ENCODE measurements around the gene ASNS.
A peak's percentile ranks its signal among the peaks of the same experiment; 100 is the strongest.
"Not testable (repeated sequence)": the region's sequence is repeated elsewhere in the genome, so short reads cannot be mapped to it uniquely, and the experiment has no call there.

Gene ASNS

DNA sequence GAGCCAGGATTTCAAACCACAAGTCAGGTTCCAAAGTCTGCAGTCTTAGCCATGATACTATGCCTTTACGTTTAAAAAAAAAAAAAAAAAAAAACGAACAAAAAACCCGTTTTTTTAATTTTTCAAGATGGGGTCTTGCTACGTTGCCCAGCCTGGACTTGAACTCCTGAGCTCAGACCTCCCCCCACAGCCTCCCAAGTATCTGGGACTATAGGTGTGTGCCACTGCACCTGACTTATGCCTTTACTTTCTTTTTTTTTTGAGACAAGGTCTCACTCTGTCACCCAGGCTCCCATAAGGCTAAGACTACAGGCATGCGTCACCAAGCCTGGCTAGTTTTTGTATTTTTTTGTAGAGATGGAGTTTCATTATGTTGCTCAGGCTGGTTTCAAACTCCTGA lies 14.7 kb downstream of the ASNS start:
- no peak overlapping the region for H3K4me3 ChIP-seq (ENCODE audit: low read depth, low read length)
- no peak for DNase-seq (ENCODE audit: low read depth)
- TF ChIP-seq POLR2A (IDR thresholded peaks at IDR 0.05; ENCODE audit: extremely low read depth, insufficient read length) (no peak), MYC (IDR thresholded peaks at IDR 0.05; ENCODE audit: low read depth, low read length) (no peak)
- TF ChIP-seq, protein P1, sequence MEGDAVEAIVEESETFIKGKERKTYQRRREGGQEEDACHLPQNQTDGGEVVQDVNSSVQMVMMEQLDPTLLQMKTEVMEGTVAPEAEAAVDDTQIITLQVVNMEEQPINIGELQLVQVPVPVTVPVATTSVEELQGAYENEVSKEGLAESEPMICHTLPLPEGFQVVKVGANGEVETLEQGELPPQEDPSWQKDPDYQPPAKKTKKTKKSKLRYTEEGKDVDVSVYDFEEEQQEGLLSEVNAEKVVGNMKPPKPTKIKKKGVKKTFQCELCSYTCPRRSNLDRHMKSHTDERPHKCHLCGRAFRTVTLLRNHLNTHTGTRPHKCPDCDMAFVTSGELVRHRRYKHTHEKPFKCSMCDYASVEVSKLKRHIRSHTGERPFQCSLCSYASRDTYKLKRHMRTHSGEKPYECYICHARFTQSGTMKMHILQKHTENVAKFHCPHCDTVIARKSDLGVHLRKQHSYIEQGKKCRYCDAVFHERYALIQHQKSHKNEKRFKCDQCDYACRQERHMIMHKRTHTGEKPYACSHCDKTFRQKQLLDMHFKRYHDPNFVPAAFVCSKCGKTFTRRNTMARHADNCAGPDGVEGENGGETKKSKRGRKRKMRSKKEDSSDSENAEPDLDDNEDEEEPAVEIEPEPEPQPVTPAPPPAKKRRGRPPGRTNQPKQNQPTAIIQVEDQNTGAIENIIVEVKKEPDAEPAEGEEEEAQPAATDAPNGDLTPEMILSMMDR (IDR thresholded peaks at IDR 0.05; ENCODE audit: low read depth, low read length): no peak
- TF ChIP-seq, protein P2, sequence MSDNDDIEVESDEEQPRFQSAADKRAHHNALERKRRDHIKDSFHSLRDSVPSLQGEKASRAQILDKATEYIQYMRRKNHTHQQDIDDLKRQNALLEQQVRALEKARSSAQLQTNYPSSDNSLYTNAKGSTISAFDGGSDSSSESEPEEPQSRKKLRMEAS (IDR thresholded peaks at IDR 0.05; ENCODE audit: low read depth, low read length): no peak

DNA sequence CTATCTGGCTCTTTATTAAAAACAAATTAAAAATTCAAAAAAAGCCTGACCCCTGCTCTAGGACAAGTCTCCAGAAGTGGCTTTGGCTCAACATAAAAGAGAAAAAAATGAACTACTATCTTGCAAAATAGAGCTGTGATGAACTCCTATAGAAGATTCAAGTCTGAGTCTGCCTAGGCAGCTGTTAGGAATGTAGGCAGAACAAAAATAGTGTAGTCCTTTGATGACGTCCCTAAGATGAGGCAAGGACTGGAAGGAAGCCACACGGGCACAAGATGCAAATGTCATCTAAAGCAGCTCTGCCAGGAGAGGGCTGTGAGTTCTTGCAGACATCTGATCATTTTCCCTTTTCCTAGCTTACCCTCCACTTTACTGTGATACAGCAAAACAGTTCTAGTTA lies 20.5 kb downstream of the ASNS start:
- DNase-seq (ENCODE audit: low read depth): no peak
- no peak overlapping the region for H3K4me3 ChIP-seq (ENCODE audit: low read depth, low read length)
- no peak for TF ChIP-seq MYC (IDR thresholded peaks at IDR 0.05; ENCODE audit: low read depth, low read length)
- TF ChIP-seq, protein P2 (IDR thresholded peaks at IDR 0.05; ENCODE audit: low read depth, low read length): no peak

- not testable (repeated sequence) for H3K4me3 ChIP-seq (ENCODE audit: low read depth, low read length); DNase-seq (ENCODE audit: low read depth)
These were observed 21.8 kb downstream of the ASNS start for GRCh38 chr7:97850262-97851031.

DNA sequence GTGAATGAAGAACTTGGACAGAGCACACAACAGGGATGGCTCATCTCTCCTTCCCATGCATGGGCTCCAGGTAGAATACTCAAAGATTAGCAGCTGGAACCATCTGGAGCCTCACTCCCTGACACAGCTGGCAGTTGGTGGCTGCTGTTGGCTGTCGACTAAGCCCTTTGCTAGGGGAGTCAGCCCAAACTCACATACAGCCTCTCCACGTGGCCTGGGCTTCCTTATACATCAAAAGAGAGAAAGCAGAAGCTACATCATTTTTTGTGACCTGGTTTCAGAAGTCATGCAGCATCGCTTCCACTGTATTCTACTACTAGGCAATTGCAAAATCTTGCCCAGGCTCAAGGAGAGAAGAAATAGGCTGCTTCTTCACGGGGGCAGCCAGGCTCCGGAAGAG lies 24.4 kb downstream of the ASNS start:
- H3K4me3 ChIP-seq (ENCODE audit: low read depth, low read length): no peak overlapping the region
- DNase-seq (ENCODE audit: low read depth): peak; percentile 14
- no peak for TF ChIP-seq MYC (IDR thresholded peaks at IDR 0.05; ENCODE audit: low read depth, low read length)
- TF ChIP-seq, protein P1 (IDR thresholded peaks at IDR 0.05; ENCODE audit: low read depth, low read length): no peak
- TF ChIP-seq, protein P2 (IDR thresholded peaks at IDR 0.05; ENCODE audit: low read depth, low read length): no peak
- TF ChIP-seq POLR2A (IDR thresholded peaks at IDR 0.05; ENCODE audit: extremely low read depth, insufficient read length): no peak

DNA sequence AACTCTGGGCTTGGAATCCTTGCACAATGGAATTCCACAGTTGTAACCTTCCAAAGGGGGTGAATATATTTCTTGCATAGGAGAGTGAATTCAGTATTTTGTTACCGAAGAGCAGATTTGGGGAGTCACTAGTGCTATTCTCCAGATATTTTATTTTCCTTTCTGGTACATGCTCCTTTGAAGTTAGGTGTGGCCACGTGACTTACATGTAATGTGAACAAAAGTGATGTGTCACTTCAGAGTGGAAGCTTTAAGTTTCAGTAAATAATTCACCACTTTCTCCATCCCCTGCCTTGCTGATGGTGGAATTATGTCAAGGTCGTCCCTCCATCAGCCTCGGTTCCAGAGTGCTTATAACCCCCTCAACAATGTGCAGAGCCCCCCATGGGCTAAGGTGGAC lies 25.3 kb downstream of the ASNS start:
- H3K4me3 ChIP-seq (ENCODE audit: low read depth, low read length): no peak overlapping the region
- no peak for DNase-seq (ENCODE audit: low read depth)
- TF ChIP-seq MYC (IDR thresholded peaks at IDR 0.05; ENCODE audit: low read depth, low read length) (no peak), POLR2A (IDR thresholded peaks at IDR 0.05; ENCODE audit: extremely low read depth, insufficient read length) (no peak)
- TF ChIP-seq, protein P2 (IDR thresholded peaks at IDR 0.05; ENCODE audit: low read depth, low read length): no peak

- no peak overlapping the region for H3K4me3 ChIP-seq (ENCODE audit: low read depth, low read length)
- peak; percentile 54 for DNase-seq (ENCODE audit: low read depth)
- TF ChIP-seq MYC (IDR thresholded peaks at IDR 0.05; ENCODE audit: low read depth, low read length) (no peak), POLR2A (IDR thresholded peaks at IDR 0.05; ENCODE audit: extremely low read depth, insufficient read length) (no peak)
- TF ChIP-seq, protein P1 (IDR thresholded peaks at IDR 0.05; ENCODE audit: low read depth, low read length): peak; percentile 27
- TF ChIP-seq, protein P2 (IDR thresholded peaks at IDR 0.05; ENCODE audit: low read depth, low read length): no peak
These were observed 26.5 kb downstream of the ASNS start for GRCh38 chr7:97845622-97846203.

- no peak for TF ChIP-seq MYC (IDR thresholded peaks at IDR 0.05; ENCODE audit: low read depth, low read length)
- TF ChIP-seq, protein P2 (IDR thresholded peaks at IDR 0.05; ENCODE audit: low read depth, low read length): no peak
- no peak for TF ChIP-seq POLR2A (IDR thresholded peaks at IDR 0.05; ENCODE audit: extremely low read depth, insufficient read length)
- TF ChIP-seq, protein P1 (IDR thresholded peaks at IDR 0.05; ENCODE audit: low read depth, low read length): no peak
- DNase-seq (ENCODE audit: low read depth): peak; percentile 32
- H3K4me3 ChIP-seq (ENCODE audit: low read depth, low read length): no peak overlapping the region
These were observed 28.2 kb downstream of the ASNS start for GRCh38 chr7:97844036-97844435.

All from NB4 (cell line).